Suprapubic skin (tissue), 4 donors: ENCODE measurements around the gene SDHA. TPM values are rescaled to one million over a fixed set of nuclear protein-coding genes. Genes with fewer than 3 reads are reported as not detected.

Experiments
- DNase-seq, 2 donors: peaks; one replicate each; pipeline ENCODE4 v3.0.0-alpha.2; 2019; ENCODE audit warnings: low spot score in 2 of 2
- H3K27ac ChIP-seq: fragments of 200-600 bp; sonication (generic); one replicate; pipeline ENCODE4 v1.5.1; 2019
- H3K27me3 ChIP-seq: fragments of 200-600 bp; sonication (generic); one replicate; pipeline ENCODE4 v1.5.1; 2019
- H3K36me3 ChIP-seq: fragments of 200-600 bp; sonication (generic); one replicate; pipeline ENCODE4 v1.5.1; 2019
- H3K4me1 ChIP-seq: fragments of 200-600 bp; sonication (generic); one replicate; pipeline ENCODE4 v1.5.1; 2019
- H3K4me3 ChIP-seq: fragments of 200-600 bp; sonication (generic); one replicate; pipeline ENCODE4 v1.5.1; 2019; ENCODE audit warnings: mild to moderate bottlenecking
- H3K9me3 ChIP-seq: fragments of 200-600 bp; sonication (generic); one replicate; pipeline ENCODE4 v1.5.1; 2019
- EP300 ChIP-seq: sonication (generic); formaldehyde crosslinking; IDR thresholded peaks from one replicate; pipeline ENCODE4 v1.6.1; 2017; ENCODE audit warnings: antibody characterized with exemption
- POLR2A ChIP-seq, 2 donors: fragments of 450-650 bp; IDR thresholded peaks; one replicate each; pipeline ENCODE4 v1.6.1; 2017; ENCODE audit warnings: antibody characterized with exemption in 2 of 2, mild to moderate bottlenecking in 2 of 2, moderate library complexity in 2 of 2
- POLR2AphosphoS5 ChIP-seq, 3 donors: sonication (generic); formaldehyde crosslinking; IDR thresholded peaks; one replicate each; pipeline ENCODE4 v1.6.1; 2017; ENCODE audit warnings: antibody characterized with exemption in 3 of 3
- WGBS: methylation state at CpG from one replicate; pipeline ENCODE4 v1.1.5; 2018; 5-methylcytosine and 5-hydroxymethylcytosine counted together
- total RNA-seq, 4 donors: library from RNA; depleted of rRNA; stranded (reverse); fragments of >200 nt; gene quantifications; one replicate each; pipeline ENCODE4 v1.1.0, GENCODE V29; 2016
- TF ChIP-seq, protein P1 (sequence below), 2 donors: fragments of 200-600 bp in 1 of 2; fragments of 450-650 bp in 1 of 2; sonication (generic) in 1 of 2; IDR thresholded peaks; one replicate each; pipeline ENCODE4 v1.5.1; 2016 to 2019; ENCODE audit warnings: antibody characterized with exemption in 2 of 2, mild to moderate bottlenecking in 1 of 2, moderate library complexity in 1 of 2

The SDHA gene
- total RNA-seq, 4 donors from 2014 or later: 51.5 to 80.2 (median 68.7) TPM

- no peaks in the 10 kb centered on the region for H3K4me1 ChIP-seq
- no peak for DNase-seq
- no peak overlapping the region for H3K4me3 ChIP-seq
- peaks cover 27% of the 10 kb centered on the region for H3K36me3 ChIP-seq
- no peak for TF ChIP-seq EP300
- TF ChIP-seq, protein P1, sequence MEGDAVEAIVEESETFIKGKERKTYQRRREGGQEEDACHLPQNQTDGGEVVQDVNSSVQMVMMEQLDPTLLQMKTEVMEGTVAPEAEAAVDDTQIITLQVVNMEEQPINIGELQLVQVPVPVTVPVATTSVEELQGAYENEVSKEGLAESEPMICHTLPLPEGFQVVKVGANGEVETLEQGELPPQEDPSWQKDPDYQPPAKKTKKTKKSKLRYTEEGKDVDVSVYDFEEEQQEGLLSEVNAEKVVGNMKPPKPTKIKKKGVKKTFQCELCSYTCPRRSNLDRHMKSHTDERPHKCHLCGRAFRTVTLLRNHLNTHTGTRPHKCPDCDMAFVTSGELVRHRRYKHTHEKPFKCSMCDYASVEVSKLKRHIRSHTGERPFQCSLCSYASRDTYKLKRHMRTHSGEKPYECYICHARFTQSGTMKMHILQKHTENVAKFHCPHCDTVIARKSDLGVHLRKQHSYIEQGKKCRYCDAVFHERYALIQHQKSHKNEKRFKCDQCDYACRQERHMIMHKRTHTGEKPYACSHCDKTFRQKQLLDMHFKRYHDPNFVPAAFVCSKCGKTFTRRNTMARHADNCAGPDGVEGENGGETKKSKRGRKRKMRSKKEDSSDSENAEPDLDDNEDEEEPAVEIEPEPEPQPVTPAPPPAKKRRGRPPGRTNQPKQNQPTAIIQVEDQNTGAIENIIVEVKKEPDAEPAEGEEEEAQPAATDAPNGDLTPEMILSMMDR (IDR thresholded peaks at IDR 0.05): no peak
- TF ChIP-seq POLR2A (IDR thresholded peaks at IDR 0.05): no peak
- no peak for TF ChIP-seq POLR2AphosphoS5 (IDR thresholded peaks at IDR 0.05)
- no peaks in the 10 kb centered on the region for H3K27me3 ChIP-seq
- no peak overlapping the region for H3K27ac ChIP-seq
- no peaks in the 10 kb centered on the region for H3K9me3 ChIP-seq
Measured at GRCh38 chr5:204462-204861, 13.7 kb upstream of the SDHA start.

- Histone ChIP-seq H3K4me1 (no peaks in the 10 kb centered on the region), H3K4me3 (no peak overlapping the region), H3K27me3 (no peaks in the 10 kb centered on the region), H3K27ac (no peak overlapping the region), H3K9me3 (no peaks in the 10 kb centered on the region), H3K36me3 (peaks cover 27% of the 10 kb centered on the region)
- no peak for DNase-seq
- 96% methylated on average over 30 of the region's 30 CpGs for WGBS
- TF ChIP-seq POLR2A (IDR thresholded peaks at IDR 0.05): no peak
- TF ChIP-seq, protein P1 (IDR thresholded peaks at IDR 0.05): no peak
- TF ChIP-seq EP300: no peak
Measured at GRCh38 chr5:204966-205670, 13.0 kb upstream of the SDHA start.

- H3K27me3 ChIP-seq: no peaks in the 10 kb centered on the region
- WGBS: 73% methylated on average over 11 of the region's 11 CpGs
- no peaks in the 10 kb centered on the region for H3K4me1 ChIP-seq
- TF ChIP-seq POLR2AphosphoS5 (IDR thresholded peaks at IDR 0.05): no peak
- TF ChIP-seq, protein P1 (IDR thresholded peaks at IDR 0.05): no peak
- TF ChIP-seq POLR2A (IDR thresholded peaks at IDR 0.05): no peak
- TF ChIP-seq EP300: no peak
- H3K4me3 ChIP-seq: no peak overlapping the region
- no peaks in the 10 kb centered on the region for H3K9me3 ChIP-seq
- no peak overlapping the region for H3K27ac ChIP-seq
- peaks cover 27% of the 10 kb centered on the region for H3K36me3 ChIP-seq
- no peak for DNase-seq
Measured at GRCh38 chr5:206406-206805, 11.7 kb upstream of the SDHA start.

DNA sequence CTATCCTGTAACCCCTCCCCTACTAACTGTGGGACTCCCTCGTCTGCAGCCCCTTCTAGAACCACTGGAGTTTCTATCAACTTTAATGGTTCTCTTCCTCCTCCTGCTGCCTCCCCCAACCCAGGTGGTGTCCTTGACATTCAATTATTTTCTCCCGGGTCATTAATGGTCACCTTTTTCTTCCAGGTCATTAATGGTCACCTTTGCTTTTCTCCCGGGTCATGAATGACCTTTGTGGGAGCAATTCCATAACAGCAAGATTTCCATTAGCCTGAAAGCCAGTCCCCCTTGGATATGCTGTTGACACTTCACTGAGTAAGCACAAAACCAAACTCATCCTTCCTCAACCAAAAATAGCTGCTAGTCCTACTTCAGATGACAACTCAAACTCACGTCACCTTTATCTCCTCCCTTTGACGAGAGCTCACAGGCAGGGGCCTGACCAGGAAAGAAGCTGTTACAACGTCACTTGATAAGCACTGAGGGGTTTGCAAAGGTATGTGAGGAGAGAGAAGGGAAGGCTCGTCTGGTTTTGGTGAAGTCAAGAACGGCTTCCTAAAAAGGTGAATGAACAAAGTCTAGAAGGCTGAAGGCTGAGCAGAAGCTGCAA is 11.1 kb upstream of the SDHA start:
- Histone ChIP-seq H3K4me1 (no peaks in the 10 kb centered on the region), H3K27ac (no peak overlapping the region), H3K27me3 (no peaks in the 10 kb centered on the region), H3K36me3 (peaks cover 27% of the 10 kb centered on the region), H3K9me3 (no peaks in the 10 kb centered on the region), H3K4me3 (no peak overlapping the region)
- TF ChIP-seq POLR2A (IDR thresholded peaks at IDR 0.05): no peak
- TF ChIP-seq POLR2AphosphoS5 (IDR thresholded peaks at IDR 0.05): no peak
- TF ChIP-seq, protein P1 (IDR thresholded peaks at IDR 0.05): no peak
- no peak for TF ChIP-seq EP300
- DNase-seq: no peak
- 87% methylated on average over 8 of the region's 8 CpGs for WGBS

- WGBS: 76% methylated on average over 11 of the region's 14 CpGs
- no peaks in the 10 kb centered on the region for H3K27me3 ChIP-seq
- H3K9me3 ChIP-seq: no peaks in the 10 kb centered on the region
- H3K4me3 ChIP-seq: no peak overlapping the region
- no peak overlapping the region for H3K27ac ChIP-seq
- H3K36me3 ChIP-seq: peaks cover 27% of the 10 kb centered on the region
- H3K4me1 ChIP-seq: no peaks in the 10 kb centered on the region
- no peak for DNase-seq
- TF ChIP-seq POLR2AphosphoS5 (IDR thresholded peaks at IDR 0.05) (no peak), POLR2A (IDR thresholded peaks at IDR 0.05) (no peak), EP300 (no peak)
- TF ChIP-seq, protein P1 (IDR thresholded peaks at IDR 0.05): no peak
Measured at GRCh38 chr5:207599-207998, 10.5 kb upstream of the SDHA start.
